ENCODE measurements around the gene XKRX.

DNA sequence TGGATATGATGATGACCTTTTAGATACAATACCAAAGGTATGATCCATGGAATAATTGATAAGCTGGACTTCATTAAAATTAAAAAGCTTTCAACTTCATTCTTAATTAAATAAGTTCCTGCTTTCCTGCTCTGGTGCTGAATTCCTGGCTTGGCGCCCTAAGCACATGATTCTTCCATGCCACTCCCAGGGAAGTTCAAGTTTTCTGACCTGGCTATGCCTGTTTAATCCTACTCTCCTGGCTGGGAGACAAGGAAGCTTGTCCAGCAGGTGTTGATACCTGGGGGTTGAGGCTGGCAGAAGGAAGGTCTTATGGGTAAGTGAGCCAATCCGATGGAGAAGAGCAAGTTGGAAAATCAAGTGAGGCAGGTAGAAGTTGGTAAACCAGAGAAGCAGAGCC is 24.3 kb downstream of the XKRX start:
- TF ChIP-seq CTCF (conservative IDR thresholded peaks at IDR 0.05), result no peak
- no peak for TF ChIP-seq EZH2 (IDR thresholded peaks at IDR 0.05; ENCODE audit: low read depth)

Data from PC-9 (cell line).